ENCODE results near the gene LCE2A.

- no peak for TF ChIP-seq EZH2 (IDR thresholded peaks at IDR 0.05; ENCODE audit: insufficient read depth, poor library complexity, severe bottlenecking)
- no peak for TF ChIP-seq EZH2phosphoT487 (IDR thresholded peaks at IDR 0.05; ENCODE audit: insufficient read depth, low read depth)
These were observed 9.7 kb downstream of the LCE2A start, which contains the start of gene LCE4A for GRCh38 chr1:152707860-152708259.
